Forelimb muscle (tissue), 1 donor: ENCODE data around the gene HMCN1. TPM values are rescaled to one million over a fixed set of nuclear protein-coding genes. Genes with fewer than 3 reads are reported as not detected.

ENCODE experiments used
- DNase-seq: peaks from one replicate; pipeline ENCODE4 v3.0.0-alpha.2; 2013; ENCODE audit warnings: low read depth
- polyA plus RNA-seq: library from polyadenylated mRNA; unstranded; fragments of 120-200 nt; gene quantifications from one replicate; pipeline ENCODE4 v1.2.1, GENCODE V29; 2013; ENCODE audit not compliant: insufficient read length

Gene HMCN1
- polyA plus RNA-seq, 1 donor = 13.6 TPM

- no peak for DNase-seq
Measured at GRCh38 chr1:186089940-186090339, 355.7 kb downstream of the HMCN1 start.

- no peak for DNase-seq
Measured at GRCh38 chr1:186091222-186091720, 357.1 kb downstream of the HMCN1 start.

GRCh38 chr1:186093437-186093836 is 359.2 kb downstream of the HMCN1 start:
- no peak for DNase-seq

- no peak for DNase-seq
Measured at GRCh38 chr1:186094172-186094571, 360.0 kb downstream of the HMCN1 start.

- no peak for DNase-seq
Measured at GRCh38 chr1:186099336-186100104, 365.3 kb downstream of the HMCN1 start.

GRCh38 chr1:186102107-186102506 is 367.9 kb downstream of the HMCN1 start:
- DNase-seq = no peak

- DNase-seq = no peak
Measured at GRCh38 chr1:186102547-186103148, 368.5 kb downstream of the HMCN1 start.

- DNase-seq = no peak
Measured at GRCh38 chr1:186104459-186104858, 370.3 kb downstream of the HMCN1 start.

GRCh38 chr1:186112280-186112679 is 378.1 kb downstream of the HMCN1 start:
- no peak for DNase-seq

GRCh38 chr1:186113461-186113860 is 379.3 kb downstream of the HMCN1 start:
- peak; percentile 34 for DNase-seq

GRCh38 chr1:186118724-186119123 is 384.5 kb downstream of the HMCN1 start:
- no peak for DNase-seq

GRCh38 chr1:186122837-186123236 is 388.6 kb downstream of the HMCN1 start:
- no peak for DNase-seq

GRCh38 chr1:186125035-186125434 is 390.8 kb downstream of the HMCN1 start:
- no peak for DNase-seq

GRCh38 chr1:186125511-186125910 is 391.3 kb downstream of the HMCN1 start:
- DNase-seq = no peak

- no peak for DNase-seq
Measured at GRCh38 chr1:186129758-186130157, 395.6 kb downstream of the HMCN1 start.

- no peak for DNase-seq
Measured at GRCh38 chr1:186139115-186139514, 404.9 kb downstream of the HMCN1 start.

GRCh38 chr1:186139701-186140100 is 405.5 kb downstream of the HMCN1 start:
- DNase-seq = no peak

GRCh38 chr1:186142159-186142558 is 408.0 kb downstream of the HMCN1 start:
- no peak for DNase-seq

- DNase-seq = no peak
Measured at GRCh38 chr1:186142916-186143315, 408.7 kb downstream of the HMCN1 start.

- no peak for DNase-seq
Measured at GRCh38 chr1:186143481-186143880, 409.3 kb downstream of the HMCN1 start.

GRCh38 chr1:186144505-186144904 is 410.3 kb downstream of the HMCN1 start:
- DNase-seq = no peak

- DNase-seq = no peak
Measured at GRCh38 chr1:186146974-186147373, 412.8 kb downstream of the HMCN1 start.

GRCh38 chr1:186149591-186149990 is 415.4 kb downstream of the HMCN1 start:
- DNase-seq = no peak
